ENCODE measurements around the gene MEIS2.

- TF ChIP-seq CTCF (IDR thresholded peaks at IDR 0.05; ENCODE audit: extremely low read depth in 1 of 2, insufficient read depth in 1 of 2, low read depth in 1 of 2, low read length in 2 of 2): no peak
- no peak for TF ChIP-seq POLR2A (IDR thresholded peaks at IDR 0.05; ENCODE audit: low read depth, low read length)
- no peak for TF ChIP-seq POLR2AphosphoS5 (IDR thresholded peaks at IDR 0.05; ENCODE audit: insufficient read depth, low read depth, low read length)
- TF ChIP-seq EZH2 (IDR thresholded peaks at IDR 0.05; ENCODE audit: borderline replicate concordance, low read depth, low read length, severe bottlenecking): no peak
Measured at GRCh38 chr15:37002041-37002672, 98.2 kb downstream of the MEIS2 start.
